HG02642 (cell line): ENCODE results near the gene DDX54.
A peak's percentile ranks its signal among the peaks of the same experiment; 100 is the strongest.

Experiments used
- ATAC-seq: cut with Tn5 transposase; IDR thresholded peaks from one replicate; pipeline ENCODE4 v1.9.1; 2021; ENCODE audit warnings: mild to moderate bottlenecking; ENCODE audit not compliant: unreplicated experiment, poor library complexity

Gene DDX54, protein sequence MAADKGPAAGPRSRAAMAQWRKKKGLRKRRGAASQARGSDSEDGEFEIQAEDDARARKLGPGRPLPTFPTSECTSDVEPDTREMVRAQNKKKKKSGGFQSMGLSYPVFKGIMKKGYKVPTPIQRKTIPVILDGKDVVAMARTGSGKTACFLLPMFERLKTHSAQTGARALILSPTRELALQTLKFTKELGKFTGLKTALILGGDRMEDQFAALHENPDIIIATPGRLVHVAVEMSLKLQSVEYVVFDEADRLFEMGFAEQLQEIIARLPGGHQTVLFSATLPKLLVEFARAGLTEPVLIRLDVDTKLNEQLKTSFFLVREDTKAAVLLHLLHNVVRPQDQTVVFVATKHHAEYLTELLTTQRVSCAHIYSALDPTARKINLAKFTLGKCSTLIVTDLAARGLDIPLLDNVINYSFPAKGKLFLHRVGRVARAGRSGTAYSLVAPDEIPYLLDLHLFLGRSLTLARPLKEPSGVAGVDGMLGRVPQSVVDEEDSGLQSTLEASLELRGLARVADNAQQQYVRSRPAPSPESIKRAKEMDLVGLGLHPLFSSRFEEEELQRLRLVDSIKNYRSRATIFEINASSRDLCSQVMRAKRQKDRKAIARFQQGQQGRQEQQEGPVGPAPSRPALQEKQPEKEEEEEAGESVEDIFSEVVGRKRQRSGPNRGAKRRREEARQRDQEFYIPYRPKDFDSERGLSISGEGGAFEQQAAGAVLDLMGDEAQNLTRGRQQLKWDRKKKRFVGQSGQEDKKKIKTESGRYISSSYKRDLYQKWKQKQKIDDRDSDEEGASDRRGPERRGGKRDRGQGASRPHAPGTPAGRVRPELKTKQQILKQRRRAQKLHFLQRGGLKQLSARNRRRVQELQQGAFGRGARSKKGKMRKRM

DNA sequence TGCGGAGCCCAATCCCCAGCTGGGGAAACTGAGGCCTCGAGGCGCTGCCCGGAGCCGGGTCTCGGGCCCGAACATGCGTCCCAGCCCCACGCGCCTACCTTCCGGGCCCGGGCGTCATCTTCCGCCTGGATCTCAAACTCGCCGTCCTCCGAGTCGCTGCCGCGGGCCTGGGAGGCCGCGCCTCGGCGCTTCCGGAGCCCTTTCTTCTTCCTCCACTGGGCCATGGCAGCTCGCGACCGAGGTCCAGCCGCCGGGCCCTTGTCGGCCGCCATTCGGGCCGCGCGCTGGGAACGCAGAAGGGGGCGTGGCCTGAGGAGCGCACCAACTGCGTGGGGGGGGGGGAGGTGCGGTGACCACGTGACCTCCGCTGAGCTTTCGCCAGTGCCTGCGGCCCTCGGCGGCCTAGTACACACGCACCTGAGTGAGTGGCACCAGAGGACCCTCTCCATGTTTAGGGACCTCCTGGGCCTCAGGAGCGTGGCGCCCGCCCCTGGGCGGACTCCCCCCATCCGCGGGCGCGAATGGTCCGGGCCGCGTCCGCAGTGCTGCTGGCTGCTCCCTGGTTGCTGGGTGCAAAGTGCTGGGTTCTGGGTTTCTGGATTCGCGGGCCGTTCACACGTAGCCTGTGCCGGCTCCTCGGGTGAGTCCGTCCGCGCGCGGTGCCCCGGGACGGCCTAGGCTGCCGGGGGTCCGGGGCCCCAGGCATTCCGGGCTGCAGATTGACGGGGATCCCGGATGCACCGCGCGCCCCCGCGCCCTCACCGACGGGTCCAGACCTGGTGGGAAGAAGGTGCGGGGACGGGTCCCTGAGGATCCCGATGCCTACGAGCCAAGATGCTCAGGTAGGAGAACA is at the start of gene DDX54, which contains the start of gene RITA1:
Gene DDX54, minus strand, starts transcription at position 299 of the 853 bp plus-strand sequence. Its CDS starts 27 bp downstream, at position 272.
Gene RITA1, plus strand, starts transcription at position 542 of the 853 bp plus-strand sequence. CDS start 1,026 bp downstream, outside the sequence.
- ATAC-seq = peak; percentile 59

DNA sequence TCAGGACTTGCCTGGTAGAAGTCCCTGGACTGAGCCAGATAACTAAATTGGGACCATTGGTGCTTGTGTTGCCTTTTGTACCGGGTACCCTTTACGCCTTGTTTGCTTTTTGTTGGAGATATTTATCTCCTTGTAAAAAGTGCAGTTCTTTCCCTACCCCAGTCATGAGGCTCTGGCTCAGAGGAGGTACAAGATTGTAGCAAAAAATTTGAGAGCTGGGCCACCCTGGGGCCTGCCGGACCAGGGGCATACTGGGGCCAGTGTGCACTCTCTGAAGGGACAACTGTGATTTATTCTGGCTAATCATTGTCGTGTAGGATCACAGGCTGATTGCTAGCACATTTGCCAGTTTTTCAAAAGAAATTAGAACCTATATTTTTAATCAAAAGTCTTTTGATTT is 49.2 kb upstream of the DDX54 start:
- ATAC-seq = no peak

GRCh38 chr12:113233967-113234366 is 48.7 kb upstream of the DDX54 start:
- ATAC-seq = no peak

DNA sequence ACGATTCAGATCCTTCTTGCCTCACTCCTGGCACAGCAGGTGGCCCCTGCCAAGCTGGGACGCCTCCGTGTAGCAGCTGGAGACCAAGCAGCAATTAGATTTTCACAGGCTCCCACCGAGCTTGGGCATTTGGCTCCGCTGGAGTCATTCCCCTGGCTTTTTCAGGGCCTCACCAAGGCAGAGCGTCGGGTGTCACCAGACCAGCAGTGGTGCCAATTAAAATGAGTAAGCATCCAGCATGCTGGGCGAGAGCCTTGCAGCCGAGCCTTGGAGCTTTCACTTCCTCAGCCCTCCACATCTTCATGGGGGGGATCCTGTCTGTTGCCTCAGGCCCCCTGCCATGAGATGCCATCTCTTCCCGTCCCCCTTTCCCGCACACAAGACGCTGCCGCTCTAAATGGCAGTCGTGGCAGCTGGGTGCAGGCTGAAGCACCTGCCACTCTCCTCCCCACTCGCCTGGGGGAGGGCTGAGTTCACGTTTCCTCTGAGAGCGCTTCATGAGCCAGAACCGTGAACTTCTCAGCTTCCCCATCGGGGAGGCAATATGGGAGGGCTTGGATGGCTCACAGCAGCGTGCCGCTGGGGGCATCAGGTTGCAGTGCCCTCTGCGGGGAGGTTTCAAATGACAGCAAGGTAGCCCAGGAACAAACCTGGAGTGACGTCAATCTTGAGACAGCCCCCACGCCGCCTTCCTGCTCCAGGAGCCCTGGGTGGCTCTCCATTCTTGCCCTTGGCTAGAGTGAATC is 47.7 kb upstream of the DDX54 start:
- peak; percentile 64 for ATAC-seq

GRCh38 chr12:113232089-113232839 is 47.0 kb upstream of the DDX54 start:
- no peak for ATAC-seq

- no peak for ATAC-seq
These were observed 46.2 kb upstream of the DDX54 start for GRCh38 chr12:113231235-113232088.

- ATAC-seq = peak; percentile 13
These were observed 45.3 kb upstream of the DDX54 start for GRCh38 chr12:113230315-113231234.

DNA sequence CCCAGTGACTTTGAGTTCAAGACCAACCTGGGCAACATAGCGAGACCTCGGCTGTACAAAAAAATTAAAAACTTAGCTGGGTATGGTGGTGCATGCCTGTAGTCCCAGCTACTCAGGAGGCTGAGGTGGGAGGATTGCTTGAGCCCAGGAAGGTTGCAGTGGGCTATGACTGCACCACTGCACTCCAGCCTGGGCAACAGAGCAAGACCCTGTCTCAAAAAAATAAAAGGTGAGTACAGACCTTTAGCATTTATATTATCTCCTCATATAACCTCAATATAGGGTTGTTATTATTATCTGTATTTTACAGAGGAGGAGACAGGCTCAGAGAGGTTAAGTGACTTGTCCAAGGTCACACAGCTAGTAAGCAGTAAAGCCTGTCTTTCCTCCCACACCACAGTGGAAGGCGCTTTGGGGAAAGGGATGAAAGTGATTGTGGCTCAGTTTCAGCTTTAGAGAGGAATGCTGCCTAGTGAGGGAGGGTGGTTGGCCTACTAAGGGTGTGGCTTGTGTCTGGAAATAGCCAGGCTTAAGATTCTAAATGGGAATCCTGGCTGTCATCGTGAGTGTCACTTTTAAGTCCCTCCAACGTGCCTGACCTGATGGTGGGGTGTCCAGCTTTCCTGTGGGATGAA is 43.2 kb upstream of the DDX54 start:
- no peak for ATAC-seq

GRCh38 chr12:113227686-113228391 is 42.6 kb upstream of the DDX54 start:
- no peak for ATAC-seq

DNA sequence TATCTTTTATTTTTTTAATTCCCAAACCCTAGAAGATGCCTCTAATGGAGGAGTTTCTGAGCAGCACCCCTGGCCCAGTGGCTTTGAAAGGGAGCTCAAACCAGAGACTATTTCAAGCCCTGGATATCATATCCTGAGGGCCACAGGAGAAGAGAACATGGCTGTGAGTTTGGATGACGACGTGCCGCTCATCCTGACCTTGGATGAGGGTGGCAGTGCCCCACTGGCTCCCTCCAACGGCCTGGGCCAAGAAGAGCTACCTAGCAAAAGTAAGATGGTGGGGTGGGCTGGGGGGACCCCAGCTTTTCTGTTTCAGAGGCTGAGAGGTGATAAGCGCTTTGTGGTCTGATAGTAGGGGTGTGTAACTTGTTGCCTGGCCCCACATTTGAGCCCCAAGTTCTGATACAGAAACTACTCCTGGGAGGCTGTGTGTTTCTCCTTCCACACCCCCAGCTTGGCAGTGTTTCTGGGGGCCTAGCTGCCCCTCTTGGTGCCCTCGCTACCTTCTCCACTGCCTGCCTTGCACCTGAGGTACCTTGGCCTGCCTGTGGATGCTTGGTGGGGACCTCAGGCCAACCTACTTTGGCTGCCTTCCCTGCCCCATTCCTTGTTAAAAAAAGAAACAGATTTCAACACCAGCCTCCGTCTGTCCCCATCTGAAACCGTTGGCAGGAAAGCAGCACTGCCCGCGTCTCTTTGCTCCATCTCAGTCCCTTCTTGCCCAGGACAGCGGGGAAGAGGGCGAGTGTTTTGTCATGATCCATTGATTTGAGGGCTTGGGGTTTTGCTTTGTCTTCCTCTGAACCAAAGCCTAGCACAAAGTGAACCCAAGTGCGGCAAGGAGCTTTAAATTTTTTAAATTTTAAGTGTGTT is 41.7 kb upstream of the DDX54 start:
- ATAC-seq = no peak

DNA sequence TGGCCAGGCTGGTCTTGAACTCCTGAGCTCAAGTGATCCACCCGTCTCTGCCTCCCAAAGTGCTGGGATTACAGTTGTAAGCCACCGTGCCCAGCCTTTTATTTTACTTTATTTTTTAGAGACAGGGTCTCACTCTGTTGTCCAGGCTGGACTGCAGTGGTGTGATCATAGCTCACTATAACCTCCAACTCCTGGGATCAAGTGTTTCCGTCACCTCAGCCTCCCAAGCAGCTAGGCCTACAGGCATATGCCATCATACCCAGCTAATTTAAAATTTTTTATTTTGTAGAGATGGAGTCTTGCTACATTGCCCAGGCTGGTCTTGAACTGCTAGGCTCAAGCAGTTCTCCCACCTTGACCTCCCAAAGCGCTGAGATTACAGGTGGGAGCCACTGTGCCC is 39.7 kb upstream of the DDX54 start:
- no peak for ATAC-seq

- ATAC-seq = no peak
These were observed 37.7 kb upstream of the DDX54 start for GRCh38 chr12:113222730-113223531.

GRCh38 chr12:113221997-113222729 is 36.9 kb upstream of the DDX54 start:
- no peak for ATAC-seq
